GM19099 (cell line): Measurements from ENCODE around the gene TMEM269.

Experiments used
- POLR2A ChIP-seq: IDR thresholded peaks from 3 replicates; pipeline ENCODE4 v1.6.1; 2011; ENCODE audit warnings: low read depth; ENCODE audit not compliant: insufficient read length; ENCODE audit errors: extremely low read depth

The TMEM269 gene

DNA sequence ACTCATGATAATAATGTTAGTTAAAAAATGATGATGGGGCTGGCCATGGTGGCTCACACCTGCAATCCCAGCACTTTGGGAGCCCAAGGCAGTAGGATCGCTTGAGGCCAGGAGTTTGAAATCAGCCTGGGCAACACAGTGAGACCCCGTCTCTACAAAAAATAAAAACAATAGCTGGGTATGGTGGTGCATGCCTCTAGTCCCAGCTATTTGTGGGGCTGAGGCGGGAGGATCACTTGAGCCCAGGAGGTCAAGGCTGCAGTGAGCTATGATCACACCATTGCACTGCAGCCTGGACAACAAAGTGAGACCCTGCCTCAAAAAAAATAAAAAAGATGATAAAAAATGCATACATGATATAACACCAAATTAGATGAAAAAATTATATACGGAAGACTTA lies 23.2 kb upstream of the TMEM269 start:
- TF ChIP-seq POLR2A: no peak

DNA sequence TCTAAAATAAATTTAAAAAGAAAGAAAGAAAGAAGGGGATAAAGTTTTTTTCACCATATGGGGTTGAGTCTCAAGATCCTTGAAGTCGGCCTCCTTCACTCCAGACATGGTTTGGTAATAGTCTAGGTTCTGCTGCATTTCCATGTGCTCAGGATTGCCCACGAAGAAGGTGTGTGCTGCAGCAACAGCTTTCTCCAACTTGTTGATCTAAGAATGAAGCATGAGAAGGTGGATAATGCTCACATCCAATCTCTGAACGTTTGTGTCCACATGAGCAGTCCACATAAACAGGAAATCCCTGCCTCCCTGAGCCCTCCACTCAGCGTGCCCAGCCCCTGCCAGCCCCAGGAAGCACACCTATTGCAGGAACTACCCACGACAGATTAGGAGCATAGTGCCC lies 22.5 kb upstream of the TMEM269 start:
- TF ChIP-seq POLR2A: no peak

GRCh38 chr1:42765269-42765668 lies 19.5 kb upstream of the TMEM269 start:
- no peak for TF ChIP-seq POLR2A

GRCh38 chr1:42765832-42766740 lies 18.7 kb upstream of the TMEM269 start:
- no peak for TF ChIP-seq POLR2A

GRCh38 chr1:42766741-42767509 lies 17.9 kb upstream of the TMEM269 start, which contains the start of the genes C1orf50 and P3H1:
C1orf50 (plus strand) TSS chr1:42767249; CDS start chr1:42767312, 63 bp downstream.
P3H1 (minus strand) TSS chr1:42767028; CDS start chr1:42766971, 57 bp downstream.
- TF ChIP-seq POLR2A: peak; percentile 97

GRCh38 chr1:42767510-42768000 lies 17.2 kb upstream of the TMEM269 start:
- TF ChIP-seq POLR2A: no peak

- no peak for TF ChIP-seq POLR2A
Measured at GRCh38 chr1:42768172-42768571, 16.6 kb upstream of the TMEM269 start.

GRCh38 chr1:42769811-42770210 lies 15.0 kb upstream of the TMEM269 start:
- TF ChIP-seq POLR2A: no peak

GRCh38 chr1:42773420-42773819 lies 11.4 kb upstream of the TMEM269 start:
- no peak for TF ChIP-seq POLR2A

- TF ChIP-seq POLR2A: no peak
Measured at GRCh38 chr1:42774928-42775526, 9.8 kb upstream of the TMEM269 start.

- TF ChIP-seq POLR2A: no peak
Measured at GRCh38 chr1:42776502-42776901, 8.3 kb upstream of the TMEM269 start.

DNA sequence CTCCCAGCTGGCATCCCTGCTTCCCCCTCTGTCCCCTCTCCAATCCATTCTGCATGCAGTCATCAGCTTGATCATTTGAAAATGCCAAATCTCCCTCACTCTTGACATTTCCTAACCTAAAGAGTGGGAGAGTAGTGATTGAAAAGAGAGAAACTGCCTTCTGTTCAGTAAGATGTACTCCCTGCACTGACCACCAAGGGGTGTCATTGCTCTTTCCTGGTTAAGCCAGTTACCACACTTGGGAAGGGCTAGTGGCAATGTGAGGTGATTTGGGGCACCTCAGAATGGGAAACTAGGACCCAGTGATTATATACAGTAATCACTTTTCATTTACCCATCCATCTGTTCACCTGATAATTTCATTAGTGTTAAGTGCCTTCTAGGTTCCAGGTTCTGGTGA lies 6.9 kb upstream of the TMEM269 start:
- TF ChIP-seq POLR2A: no peak

- no peak for TF ChIP-seq POLR2A
Measured at GRCh38 chr1:42779725-42780124, 5.1 kb upstream of the TMEM269 start.

GRCh38 chr1:42780176-42780575 lies 4.6 kb upstream of the TMEM269 start:
- TF ChIP-seq POLR2A: no peak

DNA sequence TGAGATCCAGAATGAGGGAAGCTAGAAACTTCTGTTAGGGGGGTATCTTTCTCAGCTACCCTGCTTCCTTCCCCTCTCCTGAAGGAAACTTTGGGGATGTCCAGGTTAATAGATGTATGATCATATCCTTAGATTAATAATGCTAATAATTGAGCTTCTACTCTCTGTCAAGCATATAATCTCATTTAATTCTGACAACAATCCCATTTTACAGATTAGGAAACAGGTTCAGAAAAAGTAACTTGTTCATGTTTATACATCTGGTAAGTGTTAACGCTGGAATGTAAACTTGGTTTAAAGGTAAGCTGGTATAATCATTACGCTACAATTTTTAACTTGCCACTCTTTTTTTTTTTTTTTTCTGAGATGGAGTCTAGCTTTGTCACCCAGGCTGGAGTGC lies 1.7 kb upstream of the TMEM269 start:
- TF ChIP-seq POLR2A: no peak
